Measurements from ENCODE around the gene MGMT.

MGMT gene

DNA sequence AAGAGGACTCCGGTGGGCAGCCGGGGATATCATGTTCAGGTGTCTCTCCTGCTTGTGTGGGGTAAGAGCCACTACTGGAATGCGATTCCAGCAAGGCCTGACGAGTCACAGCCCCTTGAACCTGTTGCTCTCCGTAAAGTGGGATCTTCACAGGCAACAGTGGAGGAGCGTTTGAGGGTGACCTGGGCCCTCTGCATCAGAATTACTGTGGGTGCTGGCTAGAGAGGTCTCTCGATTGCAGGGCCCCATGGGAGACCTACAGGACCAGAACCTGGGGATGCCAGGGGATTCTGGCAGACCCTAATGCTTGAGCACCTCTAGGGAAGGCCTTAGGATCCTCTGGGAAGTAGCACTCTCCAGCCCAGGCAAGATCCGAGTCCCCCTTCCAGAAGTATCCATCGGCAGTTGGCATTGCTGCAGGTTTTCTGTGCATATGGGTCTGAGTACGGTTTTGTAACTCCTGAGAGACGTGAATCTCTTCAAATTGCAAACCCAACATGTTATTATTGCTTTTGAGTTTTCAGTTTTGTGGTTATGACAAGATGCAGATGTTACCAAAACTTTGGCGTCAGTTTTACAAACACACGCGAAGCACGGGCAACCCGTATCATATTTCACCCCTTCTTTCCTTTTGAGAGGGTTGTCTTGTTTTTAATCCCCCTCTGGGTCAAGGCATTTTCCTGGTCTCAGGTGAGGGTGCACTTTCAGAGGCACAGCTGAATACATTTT lies 4.6 kb downstream of the MGMT start:
- DNase-seq (ENCODE audit: low read depth): no peak
- in situ Hi-C loops (cut with HindIII; ENCODE audit: low sequenced_read_pairs): no loop called here
- TF ChIP-seq, protein P1, sequence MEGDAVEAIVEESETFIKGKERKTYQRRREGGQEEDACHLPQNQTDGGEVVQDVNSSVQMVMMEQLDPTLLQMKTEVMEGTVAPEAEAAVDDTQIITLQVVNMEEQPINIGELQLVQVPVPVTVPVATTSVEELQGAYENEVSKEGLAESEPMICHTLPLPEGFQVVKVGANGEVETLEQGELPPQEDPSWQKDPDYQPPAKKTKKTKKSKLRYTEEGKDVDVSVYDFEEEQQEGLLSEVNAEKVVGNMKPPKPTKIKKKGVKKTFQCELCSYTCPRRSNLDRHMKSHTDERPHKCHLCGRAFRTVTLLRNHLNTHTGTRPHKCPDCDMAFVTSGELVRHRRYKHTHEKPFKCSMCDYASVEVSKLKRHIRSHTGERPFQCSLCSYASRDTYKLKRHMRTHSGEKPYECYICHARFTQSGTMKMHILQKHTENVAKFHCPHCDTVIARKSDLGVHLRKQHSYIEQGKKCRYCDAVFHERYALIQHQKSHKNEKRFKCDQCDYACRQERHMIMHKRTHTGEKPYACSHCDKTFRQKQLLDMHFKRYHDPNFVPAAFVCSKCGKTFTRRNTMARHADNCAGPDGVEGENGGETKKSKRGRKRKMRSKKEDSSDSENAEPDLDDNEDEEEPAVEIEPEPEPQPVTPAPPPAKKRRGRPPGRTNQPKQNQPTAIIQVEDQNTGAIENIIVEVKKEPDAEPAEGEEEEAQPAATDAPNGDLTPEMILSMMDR (IDR thresholded peaks at IDR 0.05; ENCODE audit: low read depth, low read length, missing control alignments): no peak
- no peak overlapping the region for H3K4me3 ChIP-seq (ENCODE audit: low read depth, low read length)

DNA sequence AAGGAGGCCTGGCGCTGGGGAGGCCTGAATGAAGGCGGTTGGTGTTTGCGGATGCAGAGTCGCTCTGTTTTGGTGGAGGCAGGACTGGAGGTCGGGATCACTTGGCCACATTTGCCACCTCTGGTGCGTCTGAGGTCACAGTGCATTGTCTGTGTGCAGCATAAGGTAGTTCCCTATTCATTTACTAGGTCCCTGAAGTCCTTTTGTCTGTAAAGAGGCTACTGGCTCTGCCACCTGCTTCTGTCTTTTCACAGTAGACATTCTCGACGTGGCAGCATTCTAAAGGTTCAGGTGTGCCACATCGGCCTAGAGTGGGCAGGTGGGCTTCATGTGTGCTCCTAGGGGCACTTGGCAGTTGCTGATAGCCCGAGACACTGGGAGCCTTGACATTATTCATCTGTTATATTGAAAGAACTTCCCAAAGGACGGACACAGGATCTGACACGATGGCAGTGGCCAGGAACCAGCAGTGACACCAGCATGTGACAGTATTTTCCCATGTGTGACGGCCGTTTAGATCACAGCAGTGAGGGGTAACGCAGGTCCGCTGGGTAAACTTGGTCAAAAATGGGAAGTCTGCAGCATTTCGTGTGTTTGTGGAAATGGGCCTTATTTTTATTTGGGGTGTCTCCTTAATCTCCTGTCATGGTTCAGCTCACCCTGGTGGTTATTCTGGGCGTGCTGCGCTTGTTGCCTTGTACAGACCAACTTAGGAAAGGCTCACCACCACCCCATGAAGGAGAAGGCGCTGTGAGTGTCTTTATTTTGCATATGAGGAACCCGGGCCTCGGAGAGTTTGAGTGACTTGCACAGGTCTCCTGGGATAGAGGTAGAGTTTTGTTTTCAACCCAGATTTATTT lies 5.9 kb downstream of the MGMT start:
- in situ Hi-C loops (cut with HindIII; ENCODE audit: low sequenced_read_pairs): no loop called here
- no peak for DNase-seq (ENCODE audit: low read depth)
- no peak overlapping the region for H3K4me3 ChIP-seq (ENCODE audit: low read depth, low read length)
- TF ChIP-seq, protein P1 (IDR thresholded peaks at IDR 0.05; ENCODE audit: low read depth, low read length, missing control alignments): no peak

DNA sequence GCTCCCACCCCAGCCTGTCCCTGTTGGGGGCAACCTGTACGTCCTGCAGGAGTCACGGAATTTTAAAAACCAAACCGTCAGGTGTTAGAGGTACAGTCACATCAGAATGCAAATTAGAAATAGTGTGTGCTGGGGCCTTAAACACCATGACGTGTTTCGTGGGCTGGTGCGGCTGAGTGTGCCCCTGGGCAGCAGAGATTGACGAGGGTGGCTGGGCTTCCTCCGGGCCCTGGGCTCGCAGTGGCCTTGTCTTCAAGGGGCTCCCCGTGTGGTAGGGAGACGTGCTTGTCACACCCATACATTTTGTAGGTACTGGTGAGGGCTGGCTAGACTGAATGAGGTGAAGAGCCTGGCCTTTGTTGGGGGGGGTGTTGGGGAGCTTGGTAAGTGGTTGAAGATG lies 7.6 kb downstream of the MGMT start:
- TF ChIP-seq, protein P1 (IDR thresholded peaks at IDR 0.05; ENCODE audit: low read depth, low read length, missing control alignments): no peak
- no peak overlapping the region for H3K4me3 ChIP-seq (ENCODE audit: low read depth, low read length)
- DNase-seq (ENCODE audit: low read depth): no peak
- in situ Hi-C loops (cut with HindIII; ENCODE audit: low sequenced_read_pairs): no loop called here

DNA sequence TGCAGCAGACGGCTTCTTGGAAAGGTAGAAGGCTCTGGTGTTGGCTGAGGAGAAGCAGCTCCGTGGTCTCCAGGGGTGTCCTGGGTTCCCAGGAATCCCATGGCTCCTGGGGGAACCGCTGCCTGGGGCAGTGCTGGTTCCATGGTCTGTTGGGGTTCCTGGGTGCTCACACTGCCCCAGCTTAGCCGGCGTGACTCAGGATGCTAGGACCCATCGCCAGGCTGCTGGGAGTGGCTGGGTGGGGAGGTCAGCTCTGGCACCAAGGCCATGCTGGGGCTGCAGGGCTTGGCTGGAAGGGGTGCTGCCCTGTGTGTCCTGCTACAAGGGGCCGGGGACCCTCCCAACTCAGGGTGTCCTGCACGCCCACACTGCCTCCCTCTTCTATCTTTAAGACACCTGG lies 9.4 kb downstream of the MGMT start:
- no peak overlapping the region for H3K4me3 ChIP-seq (ENCODE audit: low read depth, low read length)
- no peak for DNase-seq (ENCODE audit: low read depth)
- TF ChIP-seq, protein P1 (IDR thresholded peaks at IDR 0.05; ENCODE audit: low read depth, low read length, missing control alignments): no peak
- in situ Hi-C loops (cut with HindIII; ENCODE audit: low sequenced_read_pairs): no loop called here

DNA sequence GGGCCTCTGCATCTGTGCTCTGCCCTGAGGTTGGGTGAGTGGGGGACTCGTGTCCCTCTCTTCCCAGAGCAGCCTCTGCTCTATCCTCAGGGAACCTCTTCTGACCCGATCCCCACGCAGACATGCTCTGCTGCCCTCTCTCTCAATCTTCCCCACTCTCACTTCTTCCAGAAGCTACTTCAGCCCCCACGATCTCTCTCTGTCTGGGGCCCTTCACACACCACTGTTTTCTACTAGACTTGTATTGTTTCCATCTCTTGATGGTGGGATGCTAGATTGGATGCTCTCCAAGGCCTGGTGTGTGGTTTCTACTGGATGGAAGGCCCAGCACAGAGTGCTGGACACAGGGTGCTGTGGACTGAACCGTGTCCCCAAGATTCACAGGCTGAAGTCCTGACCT lies 10.0 kb downstream of the MGMT start:
- in situ Hi-C loops (cut with HindIII; ENCODE audit: low sequenced_read_pairs): no loop called here
- TF ChIP-seq, protein P1 (IDR thresholded peaks at IDR 0.05; ENCODE audit: low read depth, low read length, missing control alignments): no peak
- H3K4me3 ChIP-seq (ENCODE audit: low read depth, low read length): no peak overlapping the region
- no peak for DNase-seq (ENCODE audit: low read depth)

DNA sequence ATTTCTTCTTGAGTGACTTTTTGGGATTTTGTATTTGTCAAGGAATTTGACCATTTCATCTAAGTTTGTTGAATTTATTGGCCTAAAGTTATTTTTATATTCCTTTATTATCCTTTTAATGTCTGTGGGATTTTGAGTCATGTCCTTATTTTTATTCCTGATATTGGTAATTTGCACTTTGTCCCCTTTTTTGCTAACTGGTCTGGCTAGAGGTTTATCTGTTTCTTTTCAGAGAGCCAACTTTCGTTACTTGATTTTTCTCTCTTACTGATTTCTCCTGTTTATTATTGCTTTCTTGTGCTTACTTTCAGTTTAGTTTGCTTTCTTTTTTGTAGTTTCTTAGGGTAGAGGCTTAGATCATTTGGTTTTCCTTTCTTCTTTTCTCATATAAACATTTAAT lies 14.6 kb downstream of the MGMT start:
- in situ Hi-C loops (cut with HindIII; ENCODE audit: low sequenced_read_pairs): no loop called here
- TF ChIP-seq, protein P1 (IDR thresholded peaks at IDR 0.05; ENCODE audit: low read depth, low read length, missing control alignments): no peak
- DNase-seq (ENCODE audit: low read depth): no peak
- no peak overlapping the region for H3K4me3 ChIP-seq (ENCODE audit: low read depth, low read length)
